HepG2 (cell line): ENCODE measurements around the gene PTGES3. TPM values are rescaled to one million over a fixed set of nuclear protein-coding genes. Genes with fewer than 3 reads are reported as not detected.

ENCODE experiments used
- BRF2 ChIP-seq: sonication (generic); formaldehyde crosslinking; IDR thresholded peaks from 2 replicates; pipeline ENCODE4 v1.8.1; 2022; ENCODE audit warnings: mild to moderate bottlenecking, missing genetic modification reagents
- CAMTA2 ChIP-seq: sonication (generic); formaldehyde crosslinking; IDR thresholded peaks from 2 replicates; pipeline ENCODE4 v1.4.0; 2020; ENCODE audit warnings: mild to moderate bottlenecking, missing genetic modification reagents, borderline replicate concordance
- CHD4 ChIP-seq: fragments of 200-600 bp; sonication (generic); IDR thresholded peaks from 2 replicates; pipeline ENCODE4 v1.7.0; 2017; ENCODE audit warnings: mild to moderate bottlenecking, low read length, borderline replicate concordance
- ETV6 ChIP-seq: sonication (generic); formaldehyde crosslinking; conservative IDR thresholded peaks from 2 replicates; pipeline ENCODE4 v1.4.0; 2020; ENCODE audit warnings: missing genetic modification reagents
- HOXA3 ChIP-seq: sonication (generic); formaldehyde crosslinking; IDR thresholded peaks from 2 replicates; pipeline ENCODE4 v1.5.0; 2020; ENCODE audit warnings: missing genetic modification reagents
- ZFP82 ChIP-seq: sonication (generic); formaldehyde crosslinking; IDR thresholded peaks from 2 replicates; pipeline ENCODE4 v1.5.1; 2020; ENCODE audit warnings: mild to moderate bottlenecking, missing genetic modification reagents, borderline replicate concordance
- ZNF225 ChIP-seq: sonication (generic); formaldehyde crosslinking; IDR thresholded peaks from 2 replicates; pipeline ENCODE4 v1.4.0; 2020; ENCODE audit warnings: mild to moderate bottlenecking, missing genetic modification reagents
- ZNF280B ChIP-seq: sonication (generic); formaldehyde crosslinking; IDR thresholded peaks from 2 replicates; pipeline ENCODE4 v1.5.0; 2020; ENCODE audit warnings: missing genetic modification reagents, mild to moderate bottlenecking, borderline replicate concordance
- ZNF800 ChIP-seq: sonication (generic); formaldehyde crosslinking; IDR thresholded peaks from 2 replicates; pipeline ENCODE4 v1.4.0; 2020; ENCODE audit warnings: missing genetic modification reagents
- polyA plus RNA-seq, 8 experiments: library from polyadenylated mRNA; depleted of rRNA in 3 of 8; stranded (reverse) in 7 of 8; unstranded in 1 of 8; fragments of >200 nt; fragmentation: Illumina TruSeq in 4 of 8; extraction: Trizol in 4 of 8; gene quantifications; 2 replicates each; pipeline versions ENCODE4 v1.2.1 to v1.2.3, GENCODE V29; 2011 to 2016; ENCODE audit warnings: low read depth in 4 of 8, missing spikeins in 1 of 8, mixed read lengths in 1 of 8; ENCODE audit not compliant: insufficient read depth in 1 of 8
- total RNA-seq, 5 experiments: library from RNA; depleted of rRNA; stranded (reverse); fragments of >200 nt; fragmentation: Illumina TruSeq; extraction: Trizol; gene quantifications; 2 replicates each; pipeline ENCODE4 v1.2.3, GENCODE V29; 2016; ENCODE audit warnings: low read depth in 1 of 5

Gene PTGES3
- total and polyA plus RNA-seq, 2 of the 13 experiments (the other 11 are each of a cell fraction or from before 2014, with no cell fraction given), result 54.4 to 159 TPM

GRCh38 chr12:56645201-56645716, 42.8 kb downstream of the PTGES3 start (continued):
- no peak; the same call in 1 of the 2 replicates for TF ChIP-seq BRF2
- peak; percentile 41; the same call in 1 of the 2 replicates for TF ChIP-seq CAMTA2 (CRISPR knock-in tag)
- no peak; the same call in 1 of the 2 replicates for TF ChIP-seq ZNF225 (CRISPR knock-in tag)
- 0 out of 2 replicates have a peak, but pooled peaks have one; percentile 9 for TF ChIP-seq ZNF280B
- no peak for TF ChIP-seq CHD4
- no peak for TF ChIP-seq ETV6
- no peak for TF ChIP-seq ZFP82 (CRISPR knock-in tag)
- TF ChIP-seq ZNF800 (CRISPR knock-in tag), result peak; percentile 18; the same call in 1 of the 2 replicates
- 0 out of 2 replicates have a peak, but pooled peaks have one; percentile 1 for TF ChIP-seq HOXA3 (CRISPR knock-in tag)
